GM19455 (cell line): ENCODE results near the gene DEPDC5.

Experiments
- ATAC-seq: cut with Tn5 transposase; IDR thresholded peaks from one replicate; pipeline ENCODE4 v1.9.1; 2021; ENCODE audit not compliant: unreplicated experiment

DEPDC5 gene

GRCh38 chr22:31945443-31945855, 191.6 kb downstream of the DEPDC5 start:
- no peak for ATAC-seq

- ATAC-seq: no peak
Observed at GRCh38 chr22:31945971-31946680, 192.3 kb downstream of the DEPDC5 start.

GRCh38 chr22:31947296-31947695, 193.5 kb downstream of the DEPDC5 start:
- ATAC-seq: no peak

- ATAC-seq: no peak
Observed at GRCh38 chr22:31948002-31948401, 194.2 kb downstream of the DEPDC5 start.

- no peak for ATAC-seq
Observed at GRCh38 chr22:31950226-31950625, 196.4 kb downstream of the DEPDC5 start.

GRCh38 chr22:31951194-31952093, 197.6 kb downstream of the DEPDC5 start:
- no peak for ATAC-seq

- no peak for ATAC-seq
Observed at GRCh38 chr22:31952094-31952401, 198.2 kb downstream of the DEPDC5 start.

- no peak for ATAC-seq
Observed at GRCh38 chr22:31952472-31952871, 198.7 kb downstream of the DEPDC5 start.

- no peak for ATAC-seq
Observed at GRCh38 chr22:31953261-31953660, 199.4 kb downstream of the DEPDC5 start.

GRCh38 chr22:31954535-31955523, 201.0 kb downstream of the DEPDC5 start:
- ATAC-seq: no peak

- no peak for ATAC-seq
Observed at GRCh38 chr22:31956360-31956759, 202.5 kb downstream of the DEPDC5 start.
